Brain microvascular endothelial cell (primary cell): Measurements from ENCODE around the gene PTPN6.

Source experiments
- DNase-seq: peaks from one replicate; pipeline ENCODE4 v3.0.0-alpha.2; 2020
- H3K27ac ChIP-seq: fragments of 250-450 bp; sonication (Bioruptor Pico); 2 replicates; pipeline ENCODE4 v1.5.1; 2020; ENCODE audit warnings: mild to moderate bottlenecking, moderate library complexity
- H3K27me3 ChIP-seq: fragments of 250-450 bp; sonication (Bioruptor Pico); replicated peaks from 2 replicates; pipeline ENCODE4 v1.5.1; 2020; ENCODE audit warnings: mild to moderate bottlenecking
- H3K36me3 ChIP-seq: fragments of 250-450 bp; sonication (Bioruptor Pico); replicated peaks from 2 replicates; pipeline ENCODE4 v1.5.1; 2020; ENCODE audit warnings: mild to moderate bottlenecking
- H3K4me3 ChIP-seq: 2 replicates; pipeline ENCODE4 v1.5.1; 2011; ENCODE audit warnings: low read depth, mild to moderate bottlenecking, control low read depth, low read length, moderate library complexity
- CTCF ChIP-seq: IDR thresholded peaks from 2 replicates; pipeline ENCODE4 v1.5.1; 2011; ENCODE audit warnings: low read depth, mild to moderate bottlenecking, moderate library complexity, low read length, control low read depth, inconsistent platforms; ENCODE audit errors: missing control alignments
- in situ Hi-C: cut with HindIII; loops from 2 replicates; pipeline ENCODE4 v1.10.0; 2017; ENCODE audit warnings: low sequenced_read_pairs, low pct_ligation_motif_present

PTPN6 gene

DNA sequence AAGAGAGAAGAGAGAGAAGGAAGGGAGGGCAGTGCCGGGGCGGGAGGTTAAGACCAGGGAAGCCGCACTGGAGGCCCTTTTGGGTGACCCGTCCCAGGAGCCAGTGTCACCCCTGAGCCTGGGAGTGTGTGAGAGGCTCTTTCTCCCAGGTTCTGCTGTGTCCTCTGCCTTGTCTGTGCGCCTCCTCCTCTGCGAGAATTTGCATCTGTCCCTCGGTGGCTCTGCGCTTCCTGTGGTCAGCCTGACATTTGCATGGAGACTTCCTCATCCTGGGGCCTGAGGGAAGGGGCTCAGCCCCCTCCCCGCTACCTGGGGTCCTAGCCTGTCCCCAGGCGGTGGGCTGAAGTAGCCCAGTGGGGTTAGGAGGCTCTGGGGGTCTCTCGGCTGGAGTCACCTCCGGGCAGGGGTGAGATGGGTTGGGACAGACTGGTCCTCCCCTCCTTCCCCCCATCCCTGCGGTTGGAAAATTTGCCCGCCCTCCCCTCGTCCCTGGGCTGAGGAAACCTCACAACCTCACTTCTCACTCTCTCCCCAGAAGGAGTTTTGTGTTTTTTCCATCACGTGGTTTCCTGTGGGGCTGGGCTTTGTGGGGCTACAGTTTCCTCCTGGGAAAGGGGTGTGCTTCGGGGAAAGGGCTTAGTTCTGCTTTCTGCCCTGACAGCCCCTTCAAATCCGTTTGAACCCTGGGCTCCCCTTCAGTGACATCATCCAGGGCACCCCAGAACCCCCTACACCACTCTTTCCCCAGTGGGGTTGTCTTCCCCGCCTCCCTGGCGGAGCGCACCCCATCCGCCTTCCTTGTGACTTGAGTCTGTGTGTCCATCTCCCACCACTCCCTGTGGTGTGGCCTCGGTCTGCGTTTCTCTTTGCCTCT is 2.5 kb downstream of the PTPN6 start:
- H3K36me3 ChIP-seq = no peaks in the 10 kb centered on the region
- no peak overlapping the region for H3K27ac ChIP-seq
- no peak for DNase-seq
- in situ Hi-C loops = no loop called here
- H3K27me3 ChIP-seq = no peaks in the 10 kb centered on the region
- no peak overlapping the region for H3K4me3 ChIP-seq
- TF ChIP-seq CTCF = no peak

DNA sequence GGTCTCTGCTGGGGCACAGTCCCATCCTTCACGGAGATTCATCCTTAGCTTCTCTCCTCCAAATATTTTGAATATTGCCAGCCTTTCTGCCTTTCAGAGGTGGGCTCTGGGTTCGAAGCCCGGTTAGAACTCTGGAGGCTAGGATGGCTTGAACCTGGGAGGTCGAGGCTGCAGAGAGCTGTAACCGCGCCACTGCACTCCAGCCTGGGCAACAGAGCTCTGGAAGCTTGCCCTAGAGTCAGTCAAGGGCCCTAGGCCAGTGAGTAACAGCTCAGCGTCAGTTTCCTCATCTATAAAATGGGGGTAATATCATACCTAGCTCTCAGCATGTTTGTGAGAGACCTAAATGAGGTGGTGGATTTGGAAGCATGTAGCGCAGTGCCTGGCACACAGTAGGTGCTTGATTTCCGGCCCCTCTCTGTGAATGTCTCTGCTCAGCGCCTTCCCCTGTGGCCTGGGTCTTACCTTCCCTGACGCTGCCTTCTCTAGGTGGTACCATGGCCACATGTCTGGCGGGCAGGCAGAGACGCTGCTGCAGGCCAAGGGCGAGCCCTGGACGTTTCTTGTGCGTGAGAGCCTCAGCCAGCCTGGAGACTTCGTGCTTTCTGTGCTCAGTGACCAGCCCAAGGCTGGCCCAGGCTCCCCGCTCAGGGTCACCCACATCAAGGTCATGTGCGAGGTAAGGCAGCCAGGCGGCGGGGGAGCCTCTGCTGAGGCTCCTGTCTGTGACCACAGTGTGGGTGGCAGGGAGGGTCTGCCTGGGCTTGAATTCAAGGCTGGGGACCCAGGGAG is 3.4 kb downstream of the PTPN6 start:
- Histone ChIP-seq H3K27me3 (no peaks in the 10 kb centered on the region), H3K4me3 (no peak overlapping the region), H3K36me3 (no peaks in the 10 kb centered on the region), H3K27ac (no peak overlapping the region)
- TF ChIP-seq CTCF = no peak
- in situ Hi-C loops = no loop called here
- DNase-seq = no peak

GRCh38 chr12:6955108-6956020 is 4.2 kb downstream of the PTPN6 start:
- H3K4me3 ChIP-seq = no peak overlapping the region
- H3K27ac ChIP-seq = no peak overlapping the region
- H3K36me3 ChIP-seq = no peaks in the 10 kb centered on the region
- no peaks in the 10 kb centered on the region for H3K27me3 ChIP-seq
- no peak for TF ChIP-seq CTCF
- no peak for DNase-seq
- in situ Hi-C loops = no loop called here

DNA sequence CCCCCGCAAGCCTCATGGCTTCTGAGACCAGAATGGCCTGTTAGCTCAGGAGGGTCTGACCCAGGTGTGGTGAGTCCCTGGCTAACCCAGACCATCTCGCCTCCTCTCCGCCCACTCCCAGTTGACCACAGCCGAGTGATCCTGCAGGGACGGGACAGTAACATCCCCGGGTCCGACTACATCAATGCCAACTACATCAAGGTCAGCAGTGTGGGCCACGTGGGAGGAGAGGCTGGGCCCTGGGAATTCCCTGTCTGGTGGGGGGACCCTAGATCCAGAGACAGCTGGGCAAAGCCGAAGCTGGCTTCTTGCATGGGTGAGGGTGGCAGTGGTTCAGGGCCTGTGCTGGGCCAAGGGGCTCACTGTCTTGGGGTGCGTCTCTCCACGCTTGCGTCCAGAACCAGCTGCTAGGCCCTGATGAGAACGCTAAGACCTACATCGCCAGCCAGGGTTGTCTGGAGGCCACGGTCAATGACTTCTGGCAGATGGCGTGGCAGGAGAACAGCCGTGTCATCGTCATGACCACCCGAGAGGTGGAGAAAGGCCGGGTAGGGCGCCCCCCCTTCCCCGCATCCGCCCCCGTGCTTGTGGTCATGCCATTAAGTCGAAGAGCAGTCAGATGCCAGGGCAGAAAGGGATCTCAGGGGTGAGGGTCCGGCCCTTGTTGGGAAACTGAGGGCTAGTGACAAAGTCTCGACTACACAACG is 5.0 kb downstream of the PTPN6 start:
- no peak overlapping the region for H3K27ac ChIP-seq
- H3K36me3 ChIP-seq = no peaks in the 10 kb centered on the region
- TF ChIP-seq CTCF = no peak
- in situ Hi-C loops = no loop called here
- H3K4me3 ChIP-seq = no peak overlapping the region
- no peaks in the 10 kb centered on the region for H3K27me3 ChIP-seq
- no peak for DNase-seq

- Histone ChIP-seq H3K36me3 (no peaks in the 10 kb centered on the region), H3K4me3 (no peak overlapping the region), H3K27ac (no peak overlapping the region), H3K27me3 (no peaks in the 10 kb centered on the region)
- TF ChIP-seq CTCF = no peak
- in situ Hi-C loops = no loop called here
- no peak for DNase-seq
Observed at GRCh38 chr12:6957151-6957701, 6.1 kb downstream of the PTPN6 start.
